ENCODE results near the gene PDHX. TPM values are rescaled to one million over a fixed set of nuclear protein-coding genes. Genes with fewer than 3 reads are reported as not detected.

Gene PDHX
- total and polyA plus RNA-seq, 2 of the 4 experiments (the other 2 are of a cell fraction): 19.8 to 26.7 TPM

DNA sequence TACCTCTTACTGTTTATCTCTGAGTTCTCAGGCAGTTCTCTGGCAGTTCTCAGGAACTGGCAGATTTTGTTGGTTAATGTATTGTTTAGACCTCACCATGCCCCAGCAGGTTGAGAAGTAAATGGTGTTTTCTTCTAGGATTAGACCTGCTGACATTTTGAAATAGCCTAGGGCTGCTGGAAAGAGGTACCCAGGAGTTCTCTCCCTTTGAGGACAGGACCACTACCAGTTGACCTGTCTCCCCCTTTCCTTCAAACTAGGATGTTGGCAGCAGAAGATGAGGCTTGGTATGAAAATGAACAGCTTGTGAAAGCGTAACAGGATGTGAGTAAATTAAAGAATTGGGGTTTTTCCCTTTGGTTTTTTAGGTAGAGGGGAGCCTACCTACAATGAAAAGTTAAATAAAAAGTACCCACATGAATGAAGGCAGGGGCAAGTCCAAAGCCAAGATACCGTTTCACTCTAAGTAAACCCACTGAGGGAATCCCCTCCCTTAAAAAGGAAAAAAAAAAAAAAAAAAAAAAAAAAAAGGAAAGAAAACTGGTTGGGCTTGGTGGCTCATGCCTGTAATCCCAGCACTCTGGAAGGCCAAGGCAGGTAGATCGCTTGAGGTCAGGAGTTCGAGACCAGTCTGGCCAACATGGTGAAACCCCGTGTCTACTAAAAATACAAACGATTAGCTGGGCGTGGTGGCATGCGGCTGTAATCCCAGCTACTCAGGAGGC, 96.2 kb downstream of the PDHX start:
- CTCF ChIA-PET: no interaction called here
- ATAC-seq (ENCODE audit: low read depth): no peak

More for the DNA sequence above, 96.2 kb downstream of the PDHX start:
- no TSS peak for BruUV-seq (replicated peaks)
- H4K20me1 ChIP-seq (ENCODE audit: insufficient read depth, low read length): no peaks in the 10 kb centered on the region
- peak overlapping the region; percentile 33 to 80; a peak in 2 of 4 replicates for H4K8ac ChIP-seq (ENCODE audit: low read depth in 2 of 2, low read length in 2 of 2)
- H4K5ac ChIP-seq (ENCODE audit: low read depth, low read length): peak overlapping the region; percentile 85
- peak overlapping the region; percentile 79 for H3K23ac ChIP-seq (ENCODE audit: low read depth, low read length)
- H3K27ac ChIP-seq (ENCODE audit: insufficient read depth, low read length): peak overlapping the region; percentile 44; the same call in 1 of the 2 replicates
- H4K91ac ChIP-seq (ENCODE audit: insufficient read depth, low read depth, low read length): peak overlapping the region; percentile 87
- peaks cover 8 to 37% of the 10 kb centered on the region in 2 experiments; a peak in 2 of 4 replicates for H3K79me1 ChIP-seq (ENCODE audit: low read depth in 1 of 2, low read length in 2 of 2)
- in situ Hi-C loops (cut with MboI; ENCODE audit: low sequenced_read_pairs): no loop called here
- no peak for DNase-seq
- peaks cover 24% of the 10 kb centered on the region for H3K9me1 ChIP-seq (ENCODE audit: insufficient read depth, low read length)
- peak overlapping the region; percentile 98 for H2BK20ac ChIP-seq (ENCODE audit: low read depth, low read length)
- peak overlapping the region; percentile 75 for H3K14ac ChIP-seq (replicated peaks; ENCODE audit: low read depth, low read length)
- POLR2A ChIA-PET (ENCODE audit: unreplicated experiment): interaction anchor here (0.6 kb wide), 1 partner anchor 163 kb away, joined by 5 read pairs; no protein-coding TSS in a partner anchor
- no peaks in the 10 kb centered on the region for H3K9me3 ChIP-seq (ENCODE audit: control insufficient read depth, insufficient read depth, low read length)
- peak overlapping the region; percentile 74 for H2BK5ac ChIP-seq (ENCODE audit: low read depth, low read length, poor library complexity, severe bottlenecking)
- H3K4me1 ChIP-seq (ENCODE audit: control insufficient read depth, insufficient read depth, low read length): peaks cover 30% of the 10 kb centered on the region
- dilution Hi-C loops (cut with HindIII; ENCODE audit: low sequenced_read_pairs, unreplicated experiment): no loop called here
- H3K18ac ChIP-seq (ENCODE audit: low read depth, low read length): peak overlapping the region; percentile 99; the same call in 1 of the 2 replicates
- no peak overlapping the region for H3K9ac ChIP-seq (ENCODE audit: low read depth, low read length)
- intact Hi-C loops (cut with micrococcal nuclease): loop anchor here (5.0 kb wide), 2 partner anchors 70 to 130 kb away; no protein-coding TSS in a partner anchor
- H2AFZ ChIP-seq (replicated peaks; ENCODE audit: low read length, poor library complexity): peak overlapping the region; percentile 39
- 100% methylated on average over 1 of the region's 8 CpGs; no CpG with 5 or more reads in 1 of the 2 experiments for WGBS, 2 experiments (ENCODE audit: extremely low coverage in 2 of 2, insufficient read length in 1 of 2)
- peak overlapping the region; percentile 79 for H3K4ac ChIP-seq (ENCODE audit: low read depth, low read length)
- peak overlapping the region; percentile 99 for H2AK5ac ChIP-seq (ENCODE audit: low read depth, low read length)
- no peaks in the 10 kb centered on the region for H3K27me3 ChIP-seq (ENCODE audit: control insufficient read depth, insufficient read depth, low read length)
- H3K4me2 ChIP-seq (ENCODE audit: low read depth, low read length): no peak overlapping the region
- H2BK120ac ChIP-seq (ENCODE audit: low read depth, low read length): peak overlapping the region; percentile 90
- peak overlapping the region; percentile 20 for H2AK9ac ChIP-seq (replicated peaks; ENCODE audit: low read depth, low read length, poor library complexity)
- H3K36me3 ChIP-seq (ENCODE audit: control insufficient read depth, insufficient read depth, low read length): no peaks in the 10 kb centered on the region
- TF ChIP-seq RAD21 (IDR thresholded peaks at IDR 0.05; ENCODE audit: low read length) (no peak), RFX5 (IDR thresholded peaks at IDR 0.05; ENCODE audit: low read depth, low read length) (no peak), MXI1 (IDR thresholded peaks at IDR 0.05; ENCODE audit: borderline replicate concordance, low read depth, low read length) (no peak), RCOR1 (IDR thresholded peaks at IDR 0.05; ENCODE audit: insufficient replicate concordance, low read length) (no peak), POLR2A (IDR thresholded peaks at IDR 0.05; ENCODE audit: low read depth, low read length) (no peak), CHD1 (IDR thresholded peaks at IDR 0.05; ENCODE audit: low read depth, low read length) (no peak), NFE2L2 (IDR thresholded peaks at IDR 0.05; ENCODE audit: low read depth, low read length) (no peak), BHLHE40 (IDR thresholded peaks at IDR 0.05; ENCODE audit: low read depth, low read length) (no peak), CEBPB (IDR thresholded peaks at IDR 0.05; ENCODE audit: low read depth, low read length) (no peak)
- TF ChIP-seq, protein P1, sequence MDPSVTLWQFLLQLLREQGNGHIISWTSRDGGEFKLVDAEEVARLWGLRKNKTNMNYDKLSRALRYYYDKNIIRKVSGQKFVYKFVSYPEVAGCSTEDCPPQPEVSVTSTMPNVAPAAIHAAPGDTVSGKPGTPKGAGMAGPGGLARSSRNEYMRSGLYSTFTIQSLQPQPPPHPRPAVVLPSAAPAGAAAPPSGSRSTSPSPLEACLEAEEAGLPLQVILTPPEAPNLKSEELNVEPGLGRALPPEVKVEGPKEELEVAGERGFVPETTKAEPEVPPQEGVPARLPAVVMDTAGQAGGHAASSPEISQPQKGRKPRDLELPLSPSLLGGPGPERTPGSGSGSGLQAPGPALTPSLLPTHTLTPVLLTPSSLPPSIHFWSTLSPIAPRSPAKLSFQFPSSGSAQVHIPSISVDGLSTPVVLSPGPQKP (IDR thresholded peaks at IDR 0.05; ENCODE audit: borderline replicate concordance, low read depth, low read length): no peak
- TF ChIP-seq, protein P2, sequence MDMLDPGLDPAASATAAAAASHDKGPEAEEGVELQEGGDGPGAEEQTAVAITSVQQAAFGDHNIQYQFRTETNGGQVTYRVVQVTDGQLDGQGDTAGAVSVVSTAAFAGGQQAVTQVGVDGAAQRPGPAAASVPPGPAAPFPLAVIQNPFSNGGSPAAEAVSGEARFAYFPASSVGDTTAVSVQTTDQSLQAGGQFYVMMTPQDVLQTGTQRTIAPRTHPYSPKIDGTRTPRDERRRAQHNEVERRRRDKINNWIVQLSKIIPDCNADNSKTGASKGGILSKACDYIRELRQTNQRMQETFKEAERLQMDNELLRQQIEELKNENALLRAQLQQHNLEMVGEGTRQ (IDR thresholded peaks at IDR 0.05; ENCODE audit: low read depth, low read length): no peak
- TF ChIP-seq, protein P3, sequence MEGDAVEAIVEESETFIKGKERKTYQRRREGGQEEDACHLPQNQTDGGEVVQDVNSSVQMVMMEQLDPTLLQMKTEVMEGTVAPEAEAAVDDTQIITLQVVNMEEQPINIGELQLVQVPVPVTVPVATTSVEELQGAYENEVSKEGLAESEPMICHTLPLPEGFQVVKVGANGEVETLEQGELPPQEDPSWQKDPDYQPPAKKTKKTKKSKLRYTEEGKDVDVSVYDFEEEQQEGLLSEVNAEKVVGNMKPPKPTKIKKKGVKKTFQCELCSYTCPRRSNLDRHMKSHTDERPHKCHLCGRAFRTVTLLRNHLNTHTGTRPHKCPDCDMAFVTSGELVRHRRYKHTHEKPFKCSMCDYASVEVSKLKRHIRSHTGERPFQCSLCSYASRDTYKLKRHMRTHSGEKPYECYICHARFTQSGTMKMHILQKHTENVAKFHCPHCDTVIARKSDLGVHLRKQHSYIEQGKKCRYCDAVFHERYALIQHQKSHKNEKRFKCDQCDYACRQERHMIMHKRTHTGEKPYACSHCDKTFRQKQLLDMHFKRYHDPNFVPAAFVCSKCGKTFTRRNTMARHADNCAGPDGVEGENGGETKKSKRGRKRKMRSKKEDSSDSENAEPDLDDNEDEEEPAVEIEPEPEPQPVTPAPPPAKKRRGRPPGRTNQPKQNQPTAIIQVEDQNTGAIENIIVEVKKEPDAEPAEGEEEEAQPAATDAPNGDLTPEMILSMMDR (conservative IDR thresholded peaks at IDR 0.05; ENCODE audit: low read depth, low read length): no peak
- H3K56ac ChIP-seq (ENCODE audit: extremely low read depth, insufficient read depth, low read length): no peak overlapping the region
- no peak overlapping the region for H3K4me3 ChIP-seq (ENCODE audit: insufficient read depth, low read depth, low read length)
- peak overlapping the region; percentile 97; the same call in 2 of the 3 replicates for H2BK15ac ChIP-seq (ENCODE audit: low read depth, low read length)
